Measurements from ENCODE around the gene BPIFB2. TPM values are rescaled to one million over a fixed set of nuclear protein-coding genes. Genes with fewer than 3 reads are reported as not detected.

The BPIFB2 gene
- total and polyA plus RNA-seq, 2 donors (not counting 3 experiments of a cell fraction or from before 2014, with no cell fraction given), result not detected

DNA sequence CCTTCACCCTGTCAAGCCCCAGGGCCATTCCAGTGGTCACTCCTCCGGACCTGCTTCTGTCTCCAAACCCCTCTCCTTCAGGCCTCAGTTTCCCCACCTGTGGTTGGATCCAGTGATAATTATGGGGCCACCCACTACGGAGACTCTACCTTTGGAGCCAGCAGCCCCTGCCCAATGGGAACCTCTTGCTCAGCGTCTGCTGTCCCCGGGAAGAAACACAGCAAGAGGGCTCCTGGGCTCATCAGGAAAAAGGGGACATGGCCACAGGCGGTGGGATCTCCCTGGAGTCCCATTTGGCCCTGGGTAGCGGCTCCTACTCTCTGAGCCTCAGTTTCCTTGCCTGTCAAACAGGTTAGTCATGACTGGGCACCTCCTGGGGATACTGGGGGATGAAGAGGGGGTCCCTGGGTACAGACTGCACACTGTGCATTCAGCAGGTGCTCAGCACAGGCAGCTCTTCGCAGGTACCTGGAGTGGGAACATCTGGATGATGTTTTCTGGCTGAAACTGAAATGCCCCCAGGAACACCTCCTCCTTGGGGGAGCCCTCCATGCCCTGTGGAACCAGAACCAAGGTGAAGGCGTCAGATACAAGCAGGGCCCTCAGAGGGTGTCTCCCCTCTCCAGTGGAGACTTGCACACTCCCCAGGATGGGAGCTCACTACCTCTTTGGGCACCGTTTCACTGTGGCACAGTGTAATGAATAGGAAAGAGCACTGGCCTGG is 22.7 kb upstream of the BPIFB2 start:
- no peaks in the 10 kb centered on the region for H3K4me1 ChIP-seq (ENCODE audit: control insufficient read depth, extremely low read depth, insufficient read depth, low read length)
- intact Hi-C loops (cut with micrococcal nuclease) (no loop called here), dilution Hi-C loops (cut with MboI; ENCODE audit: extremely low pct_ligation_motif_present, low sequenced_read_pairs) (no loop called here)
- POLR2A ChIA-PET, result no interaction called here
- H3K9me3 ChIP-seq (replicated peaks; ENCODE audit: control insufficient read depth, insufficient read depth, low read length), result no peaks in the 10 kb centered on the region
- H3K4me2 ChIP-seq (ENCODE audit: insufficient read depth, low read length), result no peak overlapping the region
- FAIRE-seq (no peak), DNase-seq (ENCODE audit: low read depth, low spot score) (no peak)
- H2AFZ ChIP-seq (ENCODE audit: low read depth, low read length), result no peak overlapping the region
- no peak overlapping the region for H3K4me3 ChIP-seq (replicated peaks in 1 of 3; ENCODE audit: insufficient read depth in 1 of 3, low read depth in 1 of 3, low read length in 3 of 3)
- H3K9me1 ChIP-seq (replicated peaks; ENCODE audit: control insufficient read depth, extremely low read depth, insufficient read depth, low read length), result no peaks in the 10 kb centered on the region
- no peaks in the 10 kb centered on the region for H4K20me1 ChIP-seq (replicated peaks; ENCODE audit: control insufficient read depth, extremely low read depth, insufficient read depth, low read length)
- no peak overlapping the region for H3K9ac ChIP-seq (replicated peaks; ENCODE audit: extremely low read depth, insufficient read depth, low read length)
- H3K36me3 ChIP-seq (ENCODE audit: control insufficient read depth in 2 of 2, extremely low read depth in 1 of 2, insufficient read depth in 2 of 2, low read length in 2 of 2), result no peaks in the 10 kb centered on the region
- H3K27me3 ChIP-seq (ENCODE audit: control insufficient read depth in 2 of 2, insufficient read depth in 2 of 2, low read length in 2 of 2), result no peaks in the 10 kb centered on the region
- no TSS peak for BruUV-seq (replicated peaks)
- H3K27ac ChIP-seq (ENCODE audit: insufficient read depth, low read depth, low read length), result no peak overlapping the region
- CTCF ChIA-PET, result interaction anchor here (1.1 kb wide), 1 partner anchor 9 kb away, joined by 3 read pairs; no protein-coding TSS in a partner anchor
- H3K79me2 ChIP-seq (ENCODE audit: control insufficient read depth, insufficient read depth, low read length), result no peaks in the 10 kb centered on the region
- TF ChIP-seq, protein P1, sequence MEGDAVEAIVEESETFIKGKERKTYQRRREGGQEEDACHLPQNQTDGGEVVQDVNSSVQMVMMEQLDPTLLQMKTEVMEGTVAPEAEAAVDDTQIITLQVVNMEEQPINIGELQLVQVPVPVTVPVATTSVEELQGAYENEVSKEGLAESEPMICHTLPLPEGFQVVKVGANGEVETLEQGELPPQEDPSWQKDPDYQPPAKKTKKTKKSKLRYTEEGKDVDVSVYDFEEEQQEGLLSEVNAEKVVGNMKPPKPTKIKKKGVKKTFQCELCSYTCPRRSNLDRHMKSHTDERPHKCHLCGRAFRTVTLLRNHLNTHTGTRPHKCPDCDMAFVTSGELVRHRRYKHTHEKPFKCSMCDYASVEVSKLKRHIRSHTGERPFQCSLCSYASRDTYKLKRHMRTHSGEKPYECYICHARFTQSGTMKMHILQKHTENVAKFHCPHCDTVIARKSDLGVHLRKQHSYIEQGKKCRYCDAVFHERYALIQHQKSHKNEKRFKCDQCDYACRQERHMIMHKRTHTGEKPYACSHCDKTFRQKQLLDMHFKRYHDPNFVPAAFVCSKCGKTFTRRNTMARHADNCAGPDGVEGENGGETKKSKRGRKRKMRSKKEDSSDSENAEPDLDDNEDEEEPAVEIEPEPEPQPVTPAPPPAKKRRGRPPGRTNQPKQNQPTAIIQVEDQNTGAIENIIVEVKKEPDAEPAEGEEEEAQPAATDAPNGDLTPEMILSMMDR (IDR thresholded peaks at IDR 0.05; ENCODE audit: extremely low read depth in 1 of 2, insufficient read depth in 1 of 2, low read depth in 1 of 2, low read length in 2 of 2), result no peak
- TF ChIP-seq MYC (IDR thresholded peaks at IDR 0.05; ENCODE audit: low read depth, low read length), result no peak
- no peak for TF ChIP-seq JUN (IDR thresholded peaks at IDR 0.05; ENCODE audit: borderline replicate concordance, insufficient read depth, insufficient read length, low read depth)
- no peak for TF ChIP-seq GATA2 (IDR thresholded peaks at IDR 0.05; ENCODE audit: insufficient read depth, insufficient read length, low read depth, low read length)
- TF ChIP-seq, protein P2, sequence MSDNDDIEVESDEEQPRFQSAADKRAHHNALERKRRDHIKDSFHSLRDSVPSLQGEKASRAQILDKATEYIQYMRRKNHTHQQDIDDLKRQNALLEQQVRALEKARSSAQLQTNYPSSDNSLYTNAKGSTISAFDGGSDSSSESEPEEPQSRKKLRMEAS (IDR thresholded peaks at IDR 0.05; ENCODE audit: insufficient read depth, insufficient read length), result no peak
- no peak for TF ChIP-seq POLR2A (IDR thresholded peaks at IDR 0.05; ENCODE audit: low read depth, low read length)
- TF ChIP-seq EZH2 (IDR thresholded peaks at IDR 0.05; ENCODE audit: borderline replicate concordance, low read depth, low read length, severe bottlenecking), result no peak

Data from endothelial cell of umbilical vein (primary cell).